CD4-positive, alpha-beta T cell treated with Interferon gamma for 1 hour (primary cell): ENCODE measurements around the gene HDGF.

ENCODE experiments used
- DNase-seq: peaks from one replicate; pipeline ENCODE4 v3.0.0-alpha.2; 2020

HDGF gene

GRCh38 chr1:156692925-156693847, 58.3 kb downstream of the HDGF start:
- peak; percentile 24 for DNase-seq

- DNase-seq = no peak
These were observed 59.0 kb downstream of the HDGF start for GRCh38 chr1:156692441-156692924.
